Activated gamma-delta T cell (primary cell): ENCODE measurements around the gene TNFRSF19.

ENCODE experiments used
- DNase-seq: peaks from one replicate; lab custom pipeline; 2025; lab: John Stamatoyannopoulos, UW

The TNFRSF19 gene

DNA sequence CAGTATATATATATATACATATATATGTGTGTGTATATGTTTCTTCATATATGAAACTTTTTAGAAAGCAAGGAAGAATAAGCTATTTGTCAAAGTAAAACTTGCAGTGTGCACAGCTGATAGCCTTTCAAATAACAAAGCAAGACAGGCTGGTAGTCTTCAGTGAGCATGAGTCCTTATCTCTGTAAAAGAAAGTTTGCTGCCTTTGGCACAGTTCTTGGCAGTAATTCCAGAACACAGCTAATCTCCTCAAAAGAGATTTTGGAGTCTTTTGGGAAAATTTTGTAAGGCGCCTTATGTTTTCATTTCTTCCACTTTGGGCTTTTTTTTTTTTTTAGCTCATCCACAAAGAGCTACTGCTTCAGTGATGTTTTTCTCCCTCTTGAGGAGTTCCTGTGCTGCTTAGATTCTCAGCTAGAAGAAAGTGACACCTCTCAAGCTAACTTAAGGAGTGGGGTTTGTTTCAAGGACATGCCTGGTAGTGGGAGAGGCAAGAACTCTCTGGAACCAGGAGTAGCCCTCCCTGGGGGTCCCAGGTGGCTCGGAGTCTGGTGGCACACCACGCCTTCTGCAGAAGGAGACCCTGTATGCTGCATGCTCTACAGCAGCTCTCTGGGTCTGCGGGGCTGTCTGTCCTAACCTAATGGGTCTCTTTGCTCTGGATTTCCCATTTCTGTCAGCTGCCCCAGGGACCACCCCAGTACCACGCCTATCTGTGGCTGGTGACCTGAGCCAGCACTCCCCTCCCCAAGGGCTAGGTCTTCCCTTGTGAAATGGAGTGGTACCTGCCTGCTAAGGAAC is 58.8 kb downstream of the TNFRSF19 start:
- no peak for DNase-seq

DNA sequence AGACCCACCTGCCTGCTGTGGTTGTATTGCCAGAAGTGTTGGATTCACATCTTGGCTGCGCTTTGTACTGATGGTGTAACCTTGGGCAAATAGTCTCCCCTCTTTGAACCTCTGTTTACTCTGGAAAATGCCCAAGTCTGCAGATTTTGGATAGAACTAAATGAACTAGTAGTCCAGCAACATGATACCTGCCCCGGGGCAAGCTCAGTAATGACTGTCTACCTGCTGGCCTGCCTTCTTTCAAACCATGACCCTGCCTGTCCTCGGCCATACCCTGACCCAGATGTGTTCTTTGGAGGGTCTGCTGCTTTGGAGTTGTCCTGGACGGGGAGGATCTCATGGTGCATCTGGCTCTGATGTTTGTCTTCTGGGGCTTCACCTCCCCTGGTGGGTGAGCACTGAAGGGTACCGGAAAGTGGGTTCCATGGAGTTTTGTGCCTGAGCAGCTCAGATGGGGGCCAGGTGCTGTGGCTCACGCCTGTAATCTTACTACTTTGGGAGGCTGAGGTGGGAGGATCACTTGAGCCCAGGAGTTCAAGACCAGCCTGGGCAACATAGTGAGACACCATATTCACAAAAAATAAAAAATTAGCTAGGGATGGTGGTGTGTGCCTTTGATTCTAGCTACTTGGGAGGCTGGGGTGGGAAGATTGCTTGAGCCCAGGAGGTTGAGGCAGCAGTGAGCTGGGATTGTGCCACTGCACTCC is 59.5 kb downstream of the TNFRSF19 start:
- no peak for DNase-seq

DNA sequence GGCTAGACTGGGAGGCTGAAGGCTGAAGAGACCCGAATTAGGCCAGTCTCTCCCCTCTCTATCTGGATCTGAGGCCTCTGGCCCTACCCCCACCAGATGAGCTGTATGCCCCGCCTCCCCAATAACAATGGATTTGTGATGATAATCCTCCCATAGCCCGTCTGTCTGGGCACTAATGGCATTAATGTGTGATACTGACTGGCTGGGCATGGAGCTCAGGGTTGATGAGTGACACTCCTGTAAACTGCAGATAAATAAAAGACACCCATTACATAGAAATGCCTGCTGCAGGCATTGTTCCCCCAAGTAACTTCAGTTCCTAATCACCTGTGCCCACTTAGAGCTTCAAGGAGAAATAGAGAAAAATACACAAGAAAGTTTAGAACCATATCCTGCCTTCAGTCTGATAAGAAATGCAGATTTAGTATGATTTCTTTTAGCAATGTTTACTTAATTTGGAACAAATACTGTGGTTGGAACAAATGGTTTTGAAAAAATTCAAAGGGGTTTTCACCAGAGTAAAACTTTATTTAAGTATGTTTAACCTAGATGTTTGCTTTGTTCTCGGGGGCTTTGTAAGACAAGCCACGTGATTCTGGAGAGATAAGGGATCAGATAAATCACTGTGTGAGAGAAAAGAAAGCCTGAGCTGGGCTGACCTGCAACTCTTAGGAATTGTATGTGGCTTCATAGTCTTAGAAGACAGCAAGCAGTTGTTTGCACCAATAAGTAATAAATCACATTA is 60.3 kb downstream of the TNFRSF19 start:
- DNase-seq = no peak

DNA sequence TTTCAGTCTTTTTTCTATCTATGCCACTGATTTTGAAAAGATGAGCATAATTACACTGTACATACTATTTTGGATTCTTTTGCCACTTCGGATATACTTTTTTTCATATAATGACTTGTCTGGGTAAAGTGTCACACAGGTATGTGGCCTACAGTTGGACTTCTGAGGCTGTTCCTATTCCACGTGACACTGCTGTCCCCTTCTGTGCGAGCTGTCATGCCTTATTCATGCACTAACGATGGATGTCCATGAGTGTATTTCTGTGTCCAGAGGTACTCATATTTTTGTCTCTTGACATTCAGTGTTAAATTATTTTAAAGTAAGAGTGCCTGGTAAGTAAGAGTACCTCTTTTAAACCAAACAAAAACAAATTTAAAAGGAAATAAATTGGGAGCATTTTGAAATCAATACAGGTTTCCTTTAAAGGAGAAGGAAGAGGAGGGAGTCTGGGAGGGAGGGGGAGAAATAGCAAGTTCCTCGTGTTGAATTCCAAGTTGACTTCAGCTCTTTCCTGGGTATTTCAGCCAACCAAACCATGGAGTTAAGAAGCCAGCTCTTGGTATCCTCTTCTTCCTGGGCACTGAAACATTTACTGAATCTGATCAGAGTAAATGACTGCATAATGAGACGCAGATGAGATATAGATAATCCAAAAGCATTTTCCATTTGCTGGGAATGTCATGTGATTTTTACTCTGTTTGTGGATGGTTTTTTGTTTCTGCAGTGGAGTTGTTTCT is 61.3 kb downstream of the TNFRSF19 start:
- DNase-seq = no peak

GRCh38 chr13:23632048-23632582 is 61.9 kb downstream of the TNFRSF19 start:
- DNase-seq = no peak

DNA sequence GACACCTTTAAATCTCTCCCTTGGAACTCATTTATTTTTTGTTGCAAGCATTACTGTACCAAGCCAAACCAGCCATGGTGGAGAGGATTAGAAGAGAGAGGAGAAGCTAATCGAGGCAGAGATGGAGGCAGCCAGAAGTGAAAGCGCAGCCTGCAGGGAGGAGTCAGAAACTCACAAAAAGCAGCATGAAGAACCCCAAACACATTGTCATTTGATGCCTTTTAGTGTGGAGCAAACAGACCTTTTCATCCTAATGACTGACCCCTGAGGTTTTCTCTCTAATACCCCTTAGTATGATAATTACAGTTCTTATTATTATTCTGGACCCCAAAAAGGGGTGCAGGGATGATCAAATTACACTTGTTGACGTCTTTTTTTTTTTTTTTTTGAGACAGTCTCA is 62.5 kb downstream of the TNFRSF19 start:
- no peak for DNase-seq

GRCh38 chr13:23634897-23635296 is 64.7 kb downstream of the TNFRSF19 start:
- no peak for DNase-seq

DNA sequence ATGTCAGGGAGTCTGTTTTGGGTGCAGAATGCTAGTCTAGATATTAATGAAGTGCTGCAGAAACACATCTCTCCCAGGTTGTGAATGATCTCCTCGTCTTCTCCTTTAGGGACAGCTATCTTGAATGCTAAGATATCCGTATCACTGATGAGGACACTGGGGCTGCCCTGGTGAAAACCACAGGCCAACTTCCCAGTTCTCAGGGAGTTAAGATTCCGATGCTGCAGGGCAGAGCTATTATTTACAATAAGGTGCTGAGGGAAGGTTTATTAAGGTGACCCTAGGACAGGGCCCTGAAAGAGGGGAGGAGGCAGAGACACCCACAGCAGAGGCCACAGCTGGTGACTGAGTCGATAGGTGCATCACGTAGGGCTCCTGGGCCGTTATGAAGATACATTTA is 66.1 kb downstream of the TNFRSF19 start:
- no peak for DNase-seq

- DNase-seq = no peak
Observed at GRCh38 chr13:23637829-23638228, 67.6 kb downstream of the TNFRSF19 start.

DNA sequence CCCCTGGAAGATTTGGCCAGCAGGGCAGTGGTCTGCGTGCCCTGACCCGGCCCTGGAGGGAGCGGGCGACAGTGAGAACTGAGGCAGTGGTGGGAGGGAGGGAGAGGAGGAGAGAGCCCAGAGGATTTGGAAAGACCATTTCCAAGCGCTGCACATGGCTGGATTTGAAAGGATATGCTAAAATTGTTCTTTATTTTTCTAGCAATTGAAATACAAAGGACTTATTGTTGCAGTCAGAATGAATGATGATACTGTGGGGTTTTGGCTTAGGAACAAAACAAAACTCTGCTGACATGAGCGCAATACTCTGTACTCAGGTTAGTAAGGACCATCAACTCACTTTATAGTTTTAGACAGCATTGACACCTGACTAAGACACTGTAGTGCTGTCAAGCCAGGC is 69.5 kb downstream of the TNFRSF19 start:
- DNase-seq = no peak

DNA sequence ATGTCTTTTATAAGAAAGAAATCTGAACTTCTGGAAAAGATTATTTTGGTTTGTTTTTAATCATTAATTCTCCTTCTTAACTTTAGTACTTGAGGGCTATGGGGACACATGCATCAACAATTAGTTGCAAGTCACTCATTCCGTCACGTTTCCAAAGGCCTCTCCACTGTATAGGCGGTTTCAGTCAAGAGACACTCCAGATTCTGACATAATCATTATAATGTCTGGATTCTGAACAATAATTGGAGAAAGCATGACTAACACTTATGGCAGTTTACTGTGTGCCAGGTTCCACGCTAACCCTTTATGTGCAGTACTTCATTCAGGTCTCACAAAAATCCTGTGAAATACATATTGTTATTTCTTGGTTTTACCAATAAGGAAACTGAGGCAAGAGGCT is 71.9 kb downstream of the TNFRSF19 start:
- no peak for DNase-seq

- no peak for DNase-seq
Observed at GRCh38 chr13:23643338-23644125, 73.3 kb downstream of the TNFRSF19 start.

DNA sequence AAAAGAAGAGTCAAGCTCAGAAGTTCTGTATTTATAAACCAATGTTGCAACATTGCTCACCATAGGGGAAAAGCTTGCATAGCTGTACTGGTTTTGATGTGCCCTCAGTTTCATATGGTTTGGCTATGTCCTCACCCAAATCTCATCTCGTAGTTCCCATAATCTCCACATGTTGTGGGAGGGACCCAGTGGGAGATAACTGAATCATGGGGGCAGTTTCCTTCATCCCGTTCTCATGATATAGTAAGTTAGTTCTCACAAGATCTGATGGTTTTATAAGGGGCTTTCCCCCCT is 73.9 kb downstream of the TNFRSF19 start:
- no peak for DNase-seq

GRCh38 chr13:23644527-23645138 is 74.4 kb downstream of the TNFRSF19 start:
- no peak for DNase-seq

GRCh38 chr13:23645851-23646250 is 75.6 kb downstream of the TNFRSF19 start:
- no peak for DNase-seq

GRCh38 chr13:23651439-23651838 is 81.2 kb downstream of the TNFRSF19 start:
- DNase-seq = no peak

DNA sequence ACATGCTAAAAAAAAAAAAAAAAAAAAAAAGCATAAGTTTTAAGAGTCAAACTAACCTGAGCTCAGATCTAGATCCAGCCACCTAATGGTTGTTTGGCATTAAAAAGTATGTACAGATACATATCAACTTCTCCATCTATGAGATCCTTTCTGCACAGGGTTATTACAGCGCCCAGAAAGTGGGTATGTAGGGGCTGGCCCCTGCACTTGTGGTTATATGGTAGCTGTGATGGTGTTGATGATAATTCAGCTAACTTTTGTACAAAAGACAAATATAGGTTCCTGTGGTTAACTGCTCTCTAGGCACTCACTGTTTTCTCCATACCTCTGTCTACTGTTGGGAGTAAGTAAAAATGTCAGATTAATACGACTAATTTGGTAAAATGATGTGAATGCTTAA is 81.7 kb downstream of the TNFRSF19 start:
- no peak for DNase-seq

DNA sequence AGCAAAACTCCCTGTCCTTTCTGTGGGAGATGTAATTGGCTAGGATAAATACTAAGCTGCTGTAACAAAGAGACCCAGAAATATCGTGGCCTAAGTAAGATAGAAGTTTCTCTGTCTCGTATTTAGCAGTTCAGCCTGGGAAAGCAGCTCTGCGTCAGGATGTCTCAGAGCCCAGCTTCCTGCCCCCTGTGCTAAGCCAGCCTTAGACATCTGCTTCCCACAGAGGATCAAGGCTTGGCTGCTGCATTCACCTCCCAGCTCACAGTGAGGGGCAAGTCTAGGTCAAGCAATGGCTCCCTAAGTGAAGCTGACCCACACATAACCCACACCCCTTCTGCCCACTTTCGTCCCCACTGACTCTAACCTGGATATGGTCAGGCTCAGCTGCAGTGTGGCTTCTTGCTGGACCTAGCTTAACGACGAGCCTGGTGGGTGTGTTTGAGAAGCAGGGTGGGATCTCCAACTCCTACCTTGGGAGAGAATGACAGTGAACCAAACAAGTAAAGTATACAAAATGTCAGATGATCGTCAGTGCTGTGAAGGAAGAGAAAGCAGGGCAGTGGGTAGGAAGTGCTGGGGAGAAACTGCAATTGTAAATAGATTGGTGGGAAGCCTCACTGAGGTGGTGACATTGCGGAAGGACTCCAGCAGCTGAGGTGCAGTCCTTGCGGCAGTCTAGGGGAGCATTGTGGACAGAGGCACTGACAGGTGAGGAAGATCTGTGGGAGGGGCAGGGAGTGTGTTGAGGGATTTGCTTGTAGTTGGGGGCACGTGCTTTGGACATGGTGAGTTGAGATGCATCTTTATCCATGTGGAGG is 82.9 kb downstream of the TNFRSF19 start:
- no peak for DNase-seq

GRCh38 chr13:23654111-23655110 is 84.2 kb downstream of the TNFRSF19 start:
- DNase-seq = no peak
